B cell (primary cell): Measurements from ENCODE around the gene CHCHD6. TPM values are rescaled to one million over a fixed set of nuclear protein-coding genes. Genes with fewer than 3 reads are reported as not detected.

Experiments used
- ATAC-seq: fragments of 200-7000 bp; cut with Tn5 transposase; one replicate; pipeline ENCODE4 v1.10.0; 2021; ENCODE audit warnings: low read depth, mild to moderate bottlenecking, moderate number of reproducible peaks, moderate library complexity
- CTCF ChIA-PET: fragments of 350-600 bp; sonication (Branson Sonifier 250); formaldehyde crosslinking; loops from one replicate; lab custom pipeline; 2021; ENCODE audit warnings: antibody characterized with exemption, inconsistent platforms; lab: Charles Lee
- POLR2A ChIA-PET: fragments of 350-600 bp; sonication (Branson Sonifier 250); formaldehyde crosslinking; loops from one replicate; lab custom pipeline; 2021; ENCODE audit warnings: antibody characterized with exemption; lab: Charles Lee
- DNase-seq: peaks from one replicate; pipeline ENCODE4 v3.0.0; 2013
- H2AFZ ChIP-seq: 2 replicates; pipeline ENCODE4 v1.6.1; 2012; ENCODE audit warnings: mild to moderate bottlenecking, low read depth, low read length; ENCODE audit not compliant: insufficient read depth, poor library complexity, severe bottlenecking
- H3K27ac ChIP-seq, 2 donors: 1 replicate in 1 of 2; 2 replicates in 1 of 2; pipeline ENCODE4 v1.5.1; 2012 to 2013; ENCODE audit warnings: low read length in 2 of 2, mild to moderate bottlenecking in 2 of 2, moderate library complexity in 1 of 2
- H3K27me3 ChIP-seq, 4 experiments: fragments of 200-600 bp in 1 of 4; sonication (generic) in 1 of 4; replicated peaks in 1 of 4; 1 replicate in 2 of 4; 2 replicates in 2 of 4; pipeline versions ENCODE4 v1.6.1 to v1.7.0; 2013 to 2016; ENCODE audit warnings: low read length in 3 of 4, mild to moderate bottlenecking in 2 of 4, mixed read lengths in 1 of 4, moderate library complexity in 1 of 4; ENCODE audit not compliant: insufficient read depth in 4 of 4, control insufficient read depth in 3 of 4; ENCODE audit errors: control extremely low read depth in 1 of 4
- H3K36me3 ChIP-seq, 2 experiments: replicated peaks in 1 of 2; 1 replicate in 1 of 2; 2 replicates in 1 of 2; pipeline versions ENCODE4 v1.6.1 to v1.7.1; 2013; ENCODE audit warnings: low read length in 1 of 2; ENCODE audit not compliant: insufficient read depth in 2 of 2, control insufficient read depth in 1 of 2; ENCODE audit errors: control extremely low read depth in 1 of 2, extremely low read depth in 1 of 2
- H3K4me1 ChIP-seq, 2 donors: fragments of 200-600 bp in 1 of 2; sonication (generic) in 1 of 2; 1 replicate in 1 of 2; 2 replicates in 1 of 2; pipeline versions ENCODE4 v1.5.1 to v1.6.1; 2013 to 2017; ENCODE audit warnings: low read length in 2 of 2; ENCODE audit not compliant: control insufficient read depth in 2 of 2, insufficient read depth in 2 of 2
- H3K4me2 ChIP-seq: replicated peaks from 2 replicates; pipeline ENCODE3; 2012; ENCODE audit warnings: mild to moderate bottlenecking, low read depth, low read length; ENCODE audit not compliant: poor library complexity, severe bottlenecking
- H3K4me3 ChIP-seq, 5 experiments: fragments of 200-600 bp in 1 of 5; sonication (generic) in 1 of 5; 1 replicate in 3 of 5; 2 replicates in 2 of 5; pipeline versions ENCODE4 v1.5.1 to v1.7.0; 2011 to 2016; ENCODE audit warnings: low read length in 4 of 5, mild to moderate bottlenecking in 4 of 5, low read depth in 2 of 5, control low read depth in 1 of 5, moderate library complexity in 1 of 5; ENCODE audit not compliant: insufficient read depth in 1 of 5; ENCODE audit errors: control extremely low read depth in 1 of 5, extremely low read depth in 1 of 5
- H3K79me2 ChIP-seq: fragments of 200-600 bp; sonication (generic); one replicate; pipeline ENCODE4 v1.6.0; 2016; ENCODE audit warnings: low read length; ENCODE audit not compliant: control insufficient read depth, insufficient read depth
- H3K9ac ChIP-seq: fragments of 200-600 bp; sonication (generic); 2 replicates; pipeline ENCODE4 v1.6.1; 2017; ENCODE audit warnings: mild to moderate bottlenecking, low read length, moderate library complexity
- H3K9me3 ChIP-seq, 3 donors: one replicate each; pipeline versions ENCODE4 v1.6.1 to v1.7.1; 2013; ENCODE audit warnings: low read length in 2 of 3; ENCODE audit not compliant: control insufficient read depth in 2 of 3, insufficient read depth in 1 of 3; ENCODE audit errors: control extremely low read depth in 1 of 3
- H4K20me1 ChIP-seq: 2 replicates; pipeline ENCODE4 v1.6.0; 2012; ENCODE audit warnings: mild to moderate bottlenecking, low read length; ENCODE audit not compliant: insufficient read depth, control insufficient read depth, poor library complexity, severe bottlenecking
- H3K27ac Mint-ChIP-seq: one replicate; pipeline ENCODE4 v1.8.0; 2021; ENCODE audit warnings: mixed read lengths
- H3K27me3 Mint-ChIP-seq: one replicate; pipeline ENCODE4 v1.8.0; 2021; ENCODE audit warnings: mixed read lengths
- H3K4me1 Mint-ChIP-seq: one replicate; pipeline ENCODE4 v1.8.0; 2021; ENCODE audit warnings: mixed read lengths
- H3K4me3 Mint-ChIP-seq: one replicate; pipeline ENCODE4 v1.8.0; 2021; ENCODE audit warnings: mixed read lengths
- H3K9me3 Mint-ChIP-seq: one replicate; pipeline ENCODE4 v1.8.0; 2022; ENCODE audit warnings: mixed read lengths; ENCODE audit not compliant: insufficient read depth
- CTCF ChIP-seq: fragments of 200-600 bp; IDR thresholded peaks from one replicate; pipeline ENCODE4 v1.8.0; 2022; ENCODE audit warnings: antibody characterized with exemption, mild to moderate bottlenecking
- EZH2 ChIP-seq: IDR thresholded peaks from 2 replicates; pipeline ENCODE4 v1.6.1; 2012; ENCODE audit warnings: borderline replicate concordance, low read depth, mild to moderate bottlenecking, moderate library complexity, low read length; ENCODE audit not compliant: insufficient read depth, poor library complexity, severe bottlenecking
- WGBS: methylation state at CpG from one replicate; pipeline ENCODE4 v1.1.5; 2013; ENCODE audit warnings: missing lambda C conversion rate; ENCODE audit not compliant: insufficient coverage; 5-methylcytosine and 5-hydroxymethylcytosine counted together
- intact Hi-C: fragments of 100-400 bp; cut with micrococcal nuclease; formaldehyde crosslinking; loops from one replicate; pipeline ENCODE4 v1.10.0; 2022
- polyA plus RNA-seq: library from polyadenylated mRNA; depleted of rRNA; stranded (reverse); fragments of >200 nt; gene quantifications from 2 replicates; pipeline ENCODE4 v1.2.3, GENCODE V29; 2012
- total RNA-seq, 2 donors: library from RNA; stranded (reverse); fragments of 120-200 nt in 1 of 2; gene quantifications; 1 replicate in 1 of 2; 2 replicates in 1 of 2; pipeline versions ENCODE4 v1.2.3 to v1.2.4, GENCODE V29; 2013 to 2022

CHCHD6 gene
- total and polyA plus RNA-seq, 2 donors (not counting 1 experiment from before 2014, with no cell fraction given), result 8.0 to 13.5 TPM

DNA sequence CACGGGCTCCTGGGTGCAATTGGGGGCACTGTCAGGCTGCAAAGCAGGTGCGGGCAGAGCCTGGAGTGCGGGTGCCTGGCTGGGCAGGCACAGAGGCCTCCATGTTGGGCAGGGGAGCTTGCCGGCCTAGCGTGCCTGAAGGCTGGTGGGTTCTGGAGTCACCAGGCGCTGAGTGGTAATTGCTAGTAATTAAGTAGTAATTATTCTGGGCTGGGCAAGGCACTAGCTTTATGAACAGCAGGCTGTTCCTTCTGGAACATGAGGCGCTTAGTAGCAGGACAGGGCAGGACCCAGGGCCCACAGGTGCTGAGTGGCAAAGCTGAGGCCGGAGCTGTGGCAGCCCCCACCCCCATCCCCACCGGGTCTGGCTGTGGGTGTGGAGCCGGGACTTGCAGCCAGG, 304.2 kb downstream of the CHCHD6 start:
- Mint-ChIP-seq H3K4me1 (no peaks in the 10 kb centered on the region), H3K27ac (no peak overlapping the region), H3K27me3 (no peaks in the 10 kb centered on the region), H3K9me3 (no peaks in the 10 kb centered on the region), H3K4me3 (no peak overlapping the region)
- 93% methylated on average over 10 of the region's 10 CpGs for WGBS
- no peak overlapping the region for H3K9ac ChIP-seq
- no peak overlapping the region for H3K27ac ChIP-seq
- no peaks in the 10 kb centered on the region for H3K4me1 ChIP-seq
- H3K36me3 ChIP-seq, result no peaks in the 10 kb centered on the region
- ATAC-seq (no peak), DNase-seq (no peak)
- peaks cover 0 to 4% (median 0%) of the 10 kb centered on the region in 3 donors for H3K9me3 ChIP-seq
- no peaks in the 10 kb centered on the region for H3K27me3 ChIP-seq
- POLR2A ChIA-PET, result no interaction called here
- no peak overlapping the region for H3K4me2 ChIP-seq
- intact Hi-C loops, result no loop called here
- CTCF ChIA-PET, result no interaction called here
- no peak overlapping the region for H3K4me3 ChIP-seq
- no peaks in the 10 kb centered on the region for H4K20me1 ChIP-seq
- no peak overlapping the region for H2AFZ ChIP-seq
- H3K79me2 ChIP-seq, result no peaks in the 10 kb centered on the region
- no peak for TF ChIP-seq CTCF

- no peaks in the 10 kb centered on the region for H3K9me3 Mint-ChIP-seq
- H3K4me1 ChIP-seq, result no peaks in the 10 kb centered on the region
- H3K27me3 Mint-ChIP-seq, result no peaks in the 10 kb centered on the region
- DNase-seq (no peak), ATAC-seq (no peak)
- no peaks in the 10 kb centered on the region for H3K27me3 ChIP-seq
- intact Hi-C loops, result no loop called here
- no peaks in the 10 kb centered on the region for H3K36me3 ChIP-seq
- no peak overlapping the region for H3K27ac Mint-ChIP-seq
- H3K9ac ChIP-seq, result no peak overlapping the region
- peaks cover 0 to 4% (median 0%) of the 10 kb centered on the region in 3 donors for H3K9me3 ChIP-seq
- H2AFZ ChIP-seq, result no peak overlapping the region
- H3K27ac ChIP-seq, result no peak overlapping the region
- ChIA-PET CTCF (interaction anchor here (0.6 kb wide), 1 partner anchor 109 kb away, joined by 3 read pairs; no protein-coding TSS in a partner anchor), POLR2A (no interaction called here)
- no peak for TF ChIP-seq EZH2
- TF ChIP-seq CTCF, result no peak
- H3K4me2 ChIP-seq, result no peak overlapping the region
- H3K4me1 Mint-ChIP-seq, result peaks cover 1% of the 10 kb centered on the region
- 97% methylated on average over 10 of the region's 10 CpGs for WGBS
- no peaks in the 10 kb centered on the region for H3K79me2 ChIP-seq
- H4K20me1 ChIP-seq, result no peaks in the 10 kb centered on the region
- no peak overlapping the region for H3K4me3 Mint-ChIP-seq
- no peak overlapping the region for H3K4me3 ChIP-seq
These were observed 305.5 kb downstream of the CHCHD6 start for GRCh38 chr3:127009531-127009930.

Other genes starting within 250 kb of the CHCHD6 start
- gene ZXDC, start 228.3 kb upstream of the CHCHD6 start, total RNA-seq, result 70.9 and 75.9 TPM in 2 replicates
- gene ZXDC, start 228.3 kb upstream of the CHCHD6 start, polyA plus RNA-seq, result 38.9 and 52.3 TPM in 2 replicates
- not detected in 2 replicates for gene UROC1, start 186.5 kb upstream of the CHCHD6 start, total RNA-seq
- gene UROC1, start 186.5 kb upstream of the CHCHD6 start, polyA plus RNA-seq, result not detected in 2 replicates
- not detected in 2 replicates for gene CHST13, start 180.1 kb upstream of the CHCHD6 start, total RNA-seq
- gene CHST13, start 180.1 kb upstream of the CHCHD6 start, polyA plus RNA-seq, result 0.07 and 0.09 TPM in 2 replicates
- not detected in 2 replicates for gene C3orf22, start 145.3 kb upstream of the CHCHD6 start, total RNA-seq
- gene C3orf22, start 145.3 kb upstream of the CHCHD6 start, polyA plus RNA-seq, result not detected in 2 replicates
- gene TXNRD3, start 49.1 kb upstream of the CHCHD6 start, total RNA-seq, result 0.41 and 0.99 TPM in 2 replicates
- gene TXNRD3, start 49.1 kb upstream of the CHCHD6 start, polyA plus RNA-seq, result 0.15 and 0.33 TPM in 2 replicates